Activated B cell treated with CpG ODN at 0.5 μM for 24 hours (primary cell): ENCODE data around the gene PDS5A. TPM values are rescaled to one million over a fixed set of nuclear protein-coding genes. Genes with fewer than 3 reads are reported as not detected.

Experiments used
- ATAC-seq: fragments of 200-7000 bp; cut with Tn5 transposase; one replicate; pipeline ENCODE4 v1.10.0; 2021; ENCODE audit warnings: low read depth, mild to moderate bottlenecking, moderate library complexity
- CTCF ChIA-PET: fragments of 350-600 bp; sonication (Branson Sonifier 250); formaldehyde crosslinking; loops from one replicate; lab custom pipeline; 2021; ENCODE audit warnings: antibody characterized with exemption; lab: Charles Lee
- POLR2A ChIA-PET: fragments of 350-600 bp; sonication (Branson Sonifier 250); formaldehyde crosslinking; loops from one replicate; lab custom pipeline; 2021; ENCODE audit warnings: antibody characterized with exemption; lab: Charles Lee
- DNase-seq: peaks from one replicate; pipeline ENCODE4 v3.0.0; 2022
- H3K27ac Mint-ChIP-seq: one replicate; pipeline ENCODE4 v1.8.0; 2020; ENCODE audit warnings: mixed read lengths
- H3K27me3 Mint-ChIP-seq: one replicate; pipeline ENCODE4 v1.8.0; 2021; ENCODE audit warnings: mixed read lengths
- H3K36me3 Mint-ChIP-seq: one replicate; pipeline ENCODE4 v1.8.0; 2021; ENCODE audit warnings: low read depth, mixed read lengths
- H3K4me1 Mint-ChIP-seq: one replicate; pipeline ENCODE4 v1.8.0; 2021; ENCODE audit warnings: mixed read lengths
- H3K4me3 Mint-ChIP-seq: one replicate; pipeline ENCODE4 v1.8.0; 2020; ENCODE audit warnings: mild to moderate bottlenecking, mixed read lengths
- H3K9me3 Mint-ChIP-seq: one replicate; pipeline ENCODE4 v1.8.0; 2020; ENCODE audit warnings: mixed read lengths
- CTCF ChIP-seq: fragments of 200-600 bp; IDR thresholded peaks from one replicate; pipeline ENCODE4 v1.8.0; 2022; ENCODE audit warnings: antibody characterized with exemption, mild to moderate bottlenecking
- intact Hi-C: fragments of 100-400 bp; cut with micrococcal nuclease; formaldehyde crosslinking; loops from one replicate; pipeline ENCODE4 v1.15.1; 2024
- total RNA-seq: library from RNA; stranded (reverse); gene quantifications from 2 replicates; pipeline ENCODE4 v1.2.3, GENCODE V29; 2022

PDS5A gene
- total RNA-seq, 1 donor from 2014 or later = 103 TPM

- Mint-ChIP-seq H3K4me3 (no peak overlapping the region), H3K9me3 (no peaks in the 10 kb centered on the region), H3K27ac (peak overlapping the region; percentile 33), H3K4me1 (peaks cover 17% of the 10 kb centered on the region), H3K27me3 (no peaks in the 10 kb centered on the region), H3K36me3 (peaks cover 74% of the 10 kb centered on the region)
- DNase-seq (no peak), ATAC-seq (no peak)
- POLR2A ChIA-PET = interaction anchor here (0.6 to 1.3 kb wide), 2 partner anchors 25 to 435 kb away, joined by 3 to 6 read pairs; partner anchors contain the start of genes LIAS and RPL9
- CTCF ChIA-PET = no interaction called here
- intact Hi-C loops = loop anchor here (5.0 kb wide), 1 partner anchor 84 kb away; the partner anchor contains the start of gene PDS5A
- no peak for TF ChIP-seq CTCF
Observed at GRCh38 chr4:39893693-39894072, 84.0 kb downstream of the PDS5A start.

- POLR2A ChIA-PET = interaction anchor here (1.3 kb wide), 1 partner anchor 435 kb away, joined by 6 read pairs; the partner anchor contains the start of genes LIAS and RPL9
- Mint-ChIP-seq H3K9me3 (no peaks in the 10 kb centered on the region), H3K27ac (peak overlapping the region; percentile 33), H3K27me3 (no peaks in the 10 kb centered on the region), H3K4me1 (peaks cover 17% of the 10 kb centered on the region), H3K4me3 (peak overlapping the region; percentile 2), H3K36me3 (peaks cover 74% of the 10 kb centered on the region)
- CTCF ChIA-PET = no interaction called here
- intact Hi-C loops = loop anchor here (5.0 kb wide), 1 partner anchor 84 kb away; the partner anchor contains the start of gene PDS5A
- ATAC-seq (peak; percentile 73), DNase-seq (no peak)
- TF ChIP-seq CTCF = no peak
Observed at GRCh38 chr4:39892988-39893692, 84.6 kb downstream of the PDS5A start.

- no peak for TF ChIP-seq CTCF
- DNase-seq (no peak), ATAC-seq (no peak)
- no peak overlapping the region for H3K27ac Mint-ChIP-seq
- no peaks in the 10 kb centered on the region for H3K27me3 Mint-ChIP-seq
- H3K4me3 Mint-ChIP-seq = no peak overlapping the region
- H3K36me3 Mint-ChIP-seq = peaks cover 76% of the 10 kb centered on the region
- H3K9me3 Mint-ChIP-seq = no peaks in the 10 kb centered on the region
- CTCF ChIA-PET = interaction anchor here (1.3 kb wide), 1 partner anchor 191 kb away, joined by 3 read pairs; the partner anchor contains the start of gene UBE2K
- intact Hi-C loops = no loop called here
- POLR2A ChIA-PET = interaction anchor here (1.0 kb wide), 1 partner anchor 257 kb away, joined by 3 read pairs; no protein-coding TSS in a partner anchor
- peaks cover 17% of the 10 kb centered on the region for H3K4me1 Mint-ChIP-seq
Observed at GRCh38 chr4:39889226-39889625, 88.5 kb downstream of the PDS5A start.

- DNase-seq = no peak
- no peak overlapping the region for H3K27ac Mint-ChIP-seq
- H3K36me3 Mint-ChIP-seq = peaks cover 76% of the 10 kb centered on the region
- POLR2A ChIA-PET = interaction anchor here (1.0 kb wide), 1 partner anchor 256 kb away, joined by 3 read pairs; no protein-coding TSS in a partner anchor
- no peaks in the 10 kb centered on the region for H3K27me3 Mint-ChIP-seq
- no peak for TF ChIP-seq CTCF
- no peak for ATAC-seq
- CTCF ChIA-PET = interaction anchor here (1.3 kb wide), 1 partner anchor 191 kb away, joined by 3 read pairs; the partner anchor contains the start of gene UBE2K
- no peak overlapping the region for H3K4me3 Mint-ChIP-seq
- intact Hi-C loops = no loop called here
- H3K4me1 Mint-ChIP-seq = peaks cover 13% of the 10 kb centered on the region
- no peaks in the 10 kb centered on the region for H3K9me3 Mint-ChIP-seq
Observed at GRCh38 chr4:39888541-39888940, 89.2 kb downstream of the PDS5A start.

GRCh38 chr4:39883646-39884045, 94.1 kb downstream of the PDS5A start:
- H3K27me3 Mint-ChIP-seq = no peaks in the 10 kb centered on the region
- H3K4me3 Mint-ChIP-seq = no peak overlapping the region
- H3K4me1 Mint-ChIP-seq = peaks cover 8% of the 10 kb centered on the region
- DNase-seq (no peak), ATAC-seq (no peak)
- peak overlapping the region; percentile 59 for H3K27ac Mint-ChIP-seq
- ChIA-PET POLR2A (interaction anchor here (0.6 kb wide), 1 partner anchor 151 kb away, joined by 6 read pairs; no protein-coding TSS in a partner anchor), CTCF (no interaction called here)
- intact Hi-C loops = no loop called here
- no peak for TF ChIP-seq CTCF
- peaks cover 69% of the 10 kb centered on the region for H3K36me3 Mint-ChIP-seq
- H3K9me3 Mint-ChIP-seq = no peaks in the 10 kb centered on the region
